Stimulated activated CD4-positive, alpha-beta T cell treated with anti-CD3 and anti-CD28 coated beads, TNF-alpha, amount 100 ng/mL, for 4 hours (primary cell): Measurements from ENCODE around the gene PPIB.

Source experiments
- DNase-seq, 3 experiments: peaks; one replicate each; pipeline ENCODE4 v3.0.0-alpha.2; 2020; ENCODE audit warnings: low read depth in 3 of 3

PPIB gene

DNA sequence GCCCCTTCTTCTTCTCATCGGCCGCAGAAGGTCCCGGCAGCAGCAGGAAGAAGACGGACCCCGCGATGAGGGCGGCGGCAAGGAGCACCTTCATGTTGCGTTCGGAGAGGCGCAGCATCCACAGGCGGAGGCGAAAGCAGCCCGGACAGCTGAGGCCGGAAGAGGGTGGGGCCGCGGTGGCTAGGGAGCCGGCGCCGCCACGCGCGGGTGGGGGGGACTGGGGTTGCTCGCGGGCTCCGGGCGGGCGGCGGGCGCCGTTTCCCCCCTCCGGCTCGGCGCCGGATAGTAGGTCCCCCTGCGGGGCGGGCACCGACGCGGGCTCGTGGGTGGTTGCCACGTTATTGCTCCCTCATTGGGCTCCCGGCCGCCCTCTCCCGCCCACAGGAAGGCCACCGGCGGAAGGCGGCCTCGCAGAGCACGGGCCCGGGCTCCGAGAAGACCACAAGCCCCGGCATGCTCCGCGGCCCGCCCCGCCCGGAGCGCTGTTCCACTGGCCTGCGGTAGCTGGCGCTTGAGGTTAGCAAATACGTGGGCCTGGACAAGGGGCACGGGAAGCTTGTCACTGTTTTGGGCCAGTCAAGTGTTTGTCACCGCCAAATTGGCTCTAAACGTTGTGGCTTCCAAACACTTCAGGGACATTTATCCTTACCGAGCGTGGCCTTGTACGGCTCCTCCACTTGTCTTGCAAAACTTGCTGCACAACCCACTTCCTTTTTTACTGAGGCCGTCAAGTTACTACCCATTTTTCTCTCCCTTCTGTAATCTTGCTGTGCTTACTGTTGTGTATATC lies at the start of gene PPIB:
TSS of gene PPIB (minus strand) at position 154 of the 790 bp plus-strand sequence. CDS start at position 118, 36 bp downstream.
- peak; percentile 93 to 94 (median 93) for DNase-seq

DNA sequence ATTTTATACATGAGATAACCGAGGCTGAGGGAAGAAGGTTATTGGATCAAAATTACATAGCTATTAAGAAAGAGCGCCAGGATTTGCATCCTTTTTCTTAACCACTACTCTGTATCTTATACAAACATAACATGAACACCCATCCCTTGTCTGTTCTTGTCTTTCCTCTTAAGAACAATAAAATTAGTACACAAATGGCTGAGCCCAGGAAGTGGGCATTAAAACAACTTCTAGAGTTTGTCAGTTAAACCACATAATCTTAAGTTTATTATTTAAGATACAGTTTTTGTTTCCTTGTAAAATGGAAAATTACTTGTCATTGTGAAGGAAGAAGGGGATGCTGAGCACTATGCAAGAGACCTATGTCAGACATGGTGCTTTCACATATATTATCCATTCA lies 48.9 kb upstream of the PPIB start:
- no peak for DNase-seq

DNA sequence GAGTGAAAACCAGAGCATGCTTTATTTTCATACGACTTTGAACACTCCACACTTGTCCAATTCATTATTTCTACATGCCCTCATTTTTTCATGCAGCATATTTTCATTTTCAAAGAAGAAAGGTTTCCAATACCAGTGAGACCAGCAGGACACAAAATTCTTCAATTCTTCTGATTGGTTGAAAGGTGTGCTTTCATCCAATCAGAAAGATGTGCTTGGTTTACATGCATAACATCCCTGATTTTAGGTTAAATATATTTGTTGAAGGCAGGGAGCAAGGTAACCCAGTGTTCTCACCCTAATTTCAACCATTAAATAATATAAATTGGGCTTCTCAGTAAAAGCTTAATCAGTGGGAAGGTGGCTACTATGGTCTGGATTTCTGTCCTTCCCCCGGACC lies 47.5 kb upstream of the PPIB start:
- no peak for DNase-seq

DNA sequence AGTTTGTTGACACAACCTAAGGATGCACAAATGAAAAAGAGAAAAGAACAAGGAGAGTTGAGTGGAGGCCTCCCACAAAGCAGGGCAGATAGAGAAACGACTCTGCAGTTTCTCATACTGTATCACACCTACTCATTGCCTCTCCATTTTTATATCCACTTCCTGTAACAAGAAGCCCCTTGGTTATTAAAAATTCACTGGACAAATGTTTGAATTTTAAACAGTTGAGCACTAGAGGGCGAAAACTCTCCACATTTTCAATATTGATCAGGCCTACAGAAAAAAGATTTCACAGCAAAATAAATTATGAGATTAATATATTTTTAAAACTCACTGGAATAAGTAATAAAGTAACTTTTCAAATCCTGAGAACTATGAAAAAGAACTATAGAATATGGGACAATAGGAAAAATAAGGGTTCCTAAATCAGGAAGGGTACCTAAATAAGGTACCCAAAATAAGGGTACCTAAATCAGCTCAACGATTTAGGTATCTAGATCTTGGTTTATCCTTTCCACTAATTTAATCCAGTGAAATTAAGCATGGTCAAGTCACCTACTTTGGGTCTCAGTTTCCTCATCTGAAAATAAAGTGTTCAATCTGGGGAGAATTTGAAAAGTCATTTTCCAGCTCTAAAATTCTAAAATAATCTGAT lies 47.0 kb upstream of the PPIB start:
- no peak for DNase-seq

DNA sequence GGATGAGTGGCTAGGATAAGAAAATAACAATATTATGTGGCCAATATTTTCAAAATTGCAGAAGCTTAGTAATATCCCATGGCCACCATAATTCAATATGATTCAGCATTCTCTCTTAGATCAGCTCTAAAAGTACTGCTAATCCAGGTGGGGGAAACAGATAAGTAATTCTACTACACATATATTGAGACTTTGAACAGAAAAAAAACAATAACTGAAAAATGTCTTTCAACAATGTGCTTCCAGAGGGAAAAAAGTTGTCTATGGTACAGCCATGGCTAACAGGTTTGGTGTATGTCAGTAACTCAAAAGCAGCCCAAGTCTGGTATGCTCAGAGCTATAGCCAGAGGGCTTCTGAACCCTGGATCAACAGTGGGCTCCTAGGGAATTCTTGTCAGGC lies 42.4 kb upstream of the PPIB start:
- DNase-seq: no peak

DNA sequence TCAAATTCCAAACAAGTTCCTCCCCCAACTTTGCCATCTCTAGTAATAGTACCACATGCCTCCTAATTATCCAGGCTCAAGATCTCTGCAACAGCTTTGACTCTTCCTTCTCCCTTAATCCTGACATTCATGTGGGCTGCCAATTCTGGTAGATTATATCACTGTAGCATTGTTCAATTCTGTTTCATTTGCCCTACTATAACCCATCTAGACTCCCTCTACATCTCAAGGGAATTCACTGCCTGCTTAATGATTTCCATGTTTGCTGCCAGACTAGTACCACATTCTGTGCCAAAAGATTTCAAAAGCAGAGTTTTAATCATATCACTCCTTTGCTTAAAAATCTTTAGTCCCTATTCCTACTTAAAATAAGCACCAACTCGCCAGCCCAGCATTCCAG lies 34.6 kb upstream of the PPIB start:
- DNase-seq: no peak

DNA sequence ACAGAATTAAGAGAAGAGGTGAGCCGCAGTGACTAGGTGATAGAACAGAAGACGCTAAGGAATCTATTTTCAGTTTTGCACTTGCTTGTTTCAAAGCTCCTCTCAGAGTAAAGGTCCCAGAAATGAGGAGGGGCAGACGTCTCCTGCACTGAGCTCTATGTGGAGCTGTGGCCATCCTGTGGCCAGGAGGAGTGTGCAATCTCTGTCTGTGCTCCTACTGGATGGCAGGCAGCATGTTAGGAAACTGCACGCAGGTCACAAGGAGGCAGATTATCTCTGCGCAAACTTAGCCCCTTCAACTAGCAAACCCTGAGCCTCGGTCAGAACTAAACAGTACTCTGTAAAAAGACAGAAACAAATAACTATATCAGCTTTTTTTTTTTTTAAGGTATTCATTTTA lies 31.1 kb upstream of the PPIB start:
- no peak for DNase-seq

DNA sequence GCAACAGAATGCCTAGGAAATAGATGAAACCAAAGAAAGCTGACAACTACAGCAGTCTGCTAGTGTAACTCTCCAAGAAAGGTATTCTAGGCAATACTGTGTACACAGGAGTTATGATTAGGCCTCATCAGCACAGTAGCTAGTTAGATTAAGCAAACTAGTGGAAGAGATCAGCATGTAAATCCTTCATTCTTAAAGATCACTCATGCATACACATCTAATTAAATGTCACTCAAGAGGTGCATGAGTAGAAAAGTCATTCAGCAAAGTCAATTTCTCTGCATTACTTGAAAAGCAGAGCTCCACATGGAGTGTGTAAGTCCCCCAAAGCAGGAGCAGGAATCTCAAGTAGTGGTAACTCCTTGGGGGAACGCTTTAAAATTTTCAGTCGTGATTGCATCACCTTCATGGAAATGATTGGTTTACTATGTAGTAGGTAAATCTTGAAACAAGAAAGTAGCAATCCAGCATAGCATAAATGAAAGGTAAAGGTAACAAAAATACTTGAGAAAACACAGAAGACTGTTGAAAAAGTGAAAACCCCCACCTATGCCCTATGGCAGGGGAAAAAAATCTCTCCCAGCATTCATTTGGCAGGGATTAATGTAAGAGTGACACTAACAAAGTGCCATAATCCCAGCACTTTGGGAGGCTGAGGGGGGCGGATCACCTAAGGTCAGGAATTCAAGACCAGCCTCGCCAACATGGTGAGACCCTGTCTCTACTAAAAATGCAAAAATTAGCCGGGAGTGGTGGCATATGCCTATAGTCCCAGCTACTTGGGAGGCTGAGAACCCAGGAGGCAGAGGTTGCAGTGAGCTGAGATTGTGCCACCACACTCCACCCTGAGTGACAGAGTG lies 29.4 kb upstream of the PPIB start:
- DNase-seq: no peak

DNA sequence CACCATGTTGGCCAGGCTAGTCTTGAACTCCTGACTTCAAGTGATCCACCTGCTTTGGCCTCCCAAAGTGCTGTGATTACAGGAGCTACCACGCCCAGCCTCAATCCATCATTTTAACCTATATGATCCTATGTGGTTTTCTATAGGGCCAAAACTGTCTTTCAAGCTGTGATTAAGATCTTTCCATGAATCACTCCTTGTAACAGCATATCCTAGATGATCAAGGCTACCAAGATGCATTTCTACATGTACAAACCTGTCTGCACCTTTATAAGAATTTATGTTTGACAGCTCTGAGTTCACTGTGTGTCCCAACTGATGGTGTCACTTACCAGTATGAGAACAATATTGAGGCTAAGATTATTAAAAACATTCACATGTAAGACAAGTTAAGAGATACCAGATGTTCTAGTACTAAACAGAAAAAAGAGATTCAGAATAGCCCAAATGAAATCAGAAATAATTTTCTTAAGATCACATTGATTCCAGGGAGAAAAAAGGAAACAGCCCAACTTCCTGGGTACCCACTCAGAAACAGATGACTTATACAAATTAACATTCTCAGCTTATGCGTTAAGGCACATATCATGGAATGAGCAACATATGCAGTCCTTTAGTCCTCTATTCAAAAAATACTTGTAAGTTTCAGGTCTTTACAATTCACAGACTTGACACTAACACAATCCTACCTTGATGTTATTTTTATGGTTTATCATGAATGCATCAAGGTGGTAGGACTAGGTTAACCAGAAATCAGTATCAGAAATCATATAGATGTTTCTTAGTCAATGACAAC lies 24.8 kb upstream of the PPIB start:
- DNase-seq: no peak

DNA sequence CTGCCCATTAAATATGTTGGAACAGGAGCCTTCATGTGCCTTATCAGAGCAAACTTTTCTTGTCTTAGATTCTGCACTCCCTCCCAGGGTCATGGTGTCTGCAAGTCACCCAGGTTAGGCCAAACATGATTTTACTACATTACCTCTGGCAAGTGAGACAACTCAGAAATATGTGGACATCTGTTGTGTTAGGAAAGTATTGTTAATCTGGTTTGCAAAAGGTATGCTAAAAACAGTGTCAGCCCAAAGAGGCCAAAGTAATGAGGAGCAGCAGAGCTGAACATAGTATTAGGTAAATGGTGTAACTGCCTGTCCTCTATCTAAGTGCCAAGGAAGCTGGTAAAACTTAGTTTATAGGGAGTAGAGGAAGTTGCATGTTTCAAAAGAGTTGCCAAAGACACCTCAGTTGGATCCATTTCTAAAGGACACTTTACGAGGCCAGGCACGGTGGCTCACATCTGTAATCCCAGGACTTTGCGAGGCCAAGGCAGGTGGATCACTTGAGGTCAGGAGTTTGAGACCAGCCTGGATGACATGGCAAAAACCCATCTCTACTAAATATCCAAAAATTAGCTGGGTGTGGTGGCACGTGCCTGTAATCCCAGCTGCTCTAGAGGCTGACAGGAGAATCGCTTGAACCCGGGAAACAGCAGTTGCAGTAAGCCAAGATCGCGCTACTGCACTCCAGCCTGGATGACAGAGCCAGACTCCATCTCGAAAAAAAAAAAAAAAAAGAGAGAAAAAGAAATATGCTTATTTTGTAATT lies 22.5 kb upstream of the PPIB start:
- no peak for DNase-seq

DNA sequence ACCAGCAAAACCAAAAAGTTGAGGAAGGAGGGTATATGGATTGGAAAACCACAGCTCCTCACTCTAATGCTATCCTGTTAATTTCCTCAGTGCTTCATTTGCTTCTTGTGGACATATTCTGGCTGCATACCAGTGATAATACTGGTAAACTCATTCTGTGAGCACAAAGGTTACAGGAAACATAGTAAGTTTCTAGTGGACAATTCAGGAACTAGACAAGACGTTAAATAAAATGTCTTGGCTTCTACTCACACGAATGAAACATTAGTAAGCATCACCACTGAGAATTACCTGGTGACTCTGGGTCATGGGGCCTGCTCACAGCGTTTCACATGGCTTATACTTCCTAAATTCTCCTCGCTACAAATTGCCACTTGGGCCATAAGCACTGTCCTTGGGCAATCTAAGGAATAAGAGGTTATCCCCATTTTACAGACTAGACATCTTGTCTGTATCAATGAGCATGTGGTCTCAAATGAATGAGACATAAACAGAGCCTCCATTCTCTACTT lies 20.1 kb upstream of the PPIB start:
- no peak for DNase-seq

DNA sequence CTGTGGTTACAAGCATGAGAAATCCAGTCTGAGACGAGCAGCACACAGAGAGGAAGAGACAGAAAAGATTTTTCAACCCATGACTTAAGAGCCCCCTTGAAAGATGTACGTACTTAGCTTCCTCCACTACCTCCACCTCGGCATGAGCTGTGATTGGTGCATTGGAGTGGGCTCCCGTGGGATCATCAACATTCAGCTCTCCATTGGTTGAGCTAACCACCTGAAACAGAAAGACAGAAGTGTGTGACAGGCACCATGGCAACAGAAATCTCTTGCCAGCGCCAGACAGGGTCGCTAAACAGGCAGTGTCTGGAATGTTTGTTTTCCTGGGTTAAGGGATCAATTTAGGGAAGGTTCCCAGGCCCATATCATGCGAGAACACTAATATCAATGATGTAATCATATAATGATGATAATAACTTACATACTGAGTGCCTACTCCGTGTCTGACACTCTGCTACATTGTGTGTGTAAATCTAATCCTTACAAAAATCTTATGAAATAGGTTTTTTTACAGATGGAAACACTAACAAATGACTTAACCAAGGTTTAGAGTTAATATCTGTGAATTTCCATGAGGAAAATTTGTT lies 17.5 kb upstream of the PPIB start:
- no peak for DNase-seq

DNA sequence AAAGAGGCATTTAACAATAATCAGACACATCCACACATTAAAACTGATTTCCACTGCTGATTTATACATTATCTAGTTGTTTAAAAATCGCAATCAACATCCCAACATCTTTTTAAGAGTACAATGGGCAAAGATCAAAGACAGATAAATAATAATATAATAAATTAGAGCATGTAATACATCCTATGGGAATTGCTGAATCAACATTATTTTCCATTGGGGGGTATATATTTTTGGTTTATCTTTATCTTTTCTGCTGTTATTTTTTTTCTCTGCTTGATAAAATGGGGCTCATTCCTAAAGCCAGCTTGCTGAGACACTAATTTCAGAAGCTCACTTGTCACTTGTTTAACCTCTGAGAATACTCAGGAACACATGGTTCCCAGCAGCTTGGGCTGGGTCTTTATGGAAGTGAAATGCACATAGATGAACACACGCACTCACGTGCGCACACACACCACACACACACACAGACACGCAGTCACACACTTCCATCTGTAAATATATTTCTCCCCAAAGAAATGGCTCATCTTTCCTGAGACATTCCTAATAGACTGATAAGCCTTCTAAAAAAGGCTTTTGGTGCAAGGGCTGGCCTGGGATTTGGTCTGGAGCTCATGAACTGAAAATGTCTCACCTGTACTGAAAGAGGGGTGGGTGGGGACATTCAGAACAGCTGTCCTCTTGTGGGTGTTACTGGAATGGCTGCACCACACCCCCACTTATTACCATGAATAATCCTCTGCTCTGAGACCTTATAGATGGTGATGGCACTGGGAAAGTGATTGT lies 3.5 kb upstream of the PPIB start:
- no peak for DNase-seq

DNA sequence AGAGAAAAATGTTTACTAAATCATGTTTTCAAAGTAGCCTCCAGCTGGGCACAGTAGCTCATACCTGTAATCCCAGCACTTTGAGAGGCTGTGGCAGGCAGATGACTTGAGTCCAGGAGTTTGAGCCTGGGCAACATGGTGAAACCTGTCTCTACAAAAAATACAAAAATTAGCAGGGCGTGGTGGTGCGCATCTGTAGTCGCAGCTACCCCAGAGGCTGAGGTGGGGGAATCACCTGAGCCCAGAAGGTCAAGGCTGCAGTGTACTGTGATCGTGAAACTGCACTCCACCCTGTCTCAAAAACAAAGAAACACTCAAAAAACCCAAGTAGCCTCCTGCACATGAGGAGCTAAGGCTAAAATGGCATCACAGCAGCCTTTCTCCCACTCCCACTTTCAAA lies 1.6 kb upstream of the PPIB start:
- DNase-seq: no peak

DNA sequence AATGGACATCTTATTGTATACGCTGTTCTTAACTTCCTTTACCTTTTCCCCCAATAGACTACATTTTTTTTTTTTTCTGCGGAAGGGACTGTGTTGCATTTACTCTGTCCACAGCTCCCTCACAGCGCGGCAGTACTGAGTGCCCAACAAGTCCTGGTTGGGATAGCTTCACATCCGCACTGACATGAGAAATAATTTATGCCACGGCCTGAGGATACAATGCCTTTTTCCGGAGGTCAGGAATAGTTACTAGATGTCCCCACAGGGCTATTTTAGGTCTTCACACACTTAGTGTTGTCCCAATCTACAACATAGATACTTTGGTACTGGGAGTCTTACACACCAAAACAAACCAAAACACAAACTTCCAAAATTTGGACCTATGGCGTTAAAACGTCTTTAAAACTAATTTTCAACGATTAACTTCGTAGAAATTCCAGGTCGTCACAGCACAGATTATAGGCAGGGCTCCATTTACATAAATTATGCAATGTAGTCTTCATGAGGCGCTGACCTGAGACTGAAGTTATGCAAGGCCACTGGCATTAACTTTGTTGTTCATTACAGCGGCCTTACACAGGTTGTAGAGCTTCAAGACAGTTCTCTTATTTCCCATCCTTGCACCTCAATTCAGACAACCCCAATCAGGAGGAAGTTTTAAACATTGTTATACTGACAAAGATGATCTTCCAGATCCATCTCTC lies 989 bp upstream of the PPIB start:
- no peak for DNase-seq

DNA sequence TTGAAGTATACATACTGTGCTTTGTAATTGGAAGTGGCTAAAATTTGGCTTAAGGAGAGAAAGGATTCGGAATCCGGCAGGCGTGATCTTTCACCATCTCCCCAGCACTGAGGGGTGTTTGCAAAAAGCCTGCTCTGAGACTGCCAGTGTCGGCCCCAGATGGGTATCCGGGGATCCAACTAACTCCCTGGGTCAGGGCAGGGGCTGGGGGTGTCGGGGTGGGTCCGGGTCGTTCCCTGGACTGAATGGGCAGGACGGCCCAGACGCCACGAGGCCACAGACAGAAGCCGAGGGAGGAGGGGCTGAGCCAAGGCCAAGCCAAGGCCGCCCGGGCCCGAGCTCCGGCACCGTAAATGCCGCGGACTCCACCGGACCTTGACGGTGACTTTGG lies 349 bp downstream of the PPIB start:
- DNase-seq: no peak

DNA sequence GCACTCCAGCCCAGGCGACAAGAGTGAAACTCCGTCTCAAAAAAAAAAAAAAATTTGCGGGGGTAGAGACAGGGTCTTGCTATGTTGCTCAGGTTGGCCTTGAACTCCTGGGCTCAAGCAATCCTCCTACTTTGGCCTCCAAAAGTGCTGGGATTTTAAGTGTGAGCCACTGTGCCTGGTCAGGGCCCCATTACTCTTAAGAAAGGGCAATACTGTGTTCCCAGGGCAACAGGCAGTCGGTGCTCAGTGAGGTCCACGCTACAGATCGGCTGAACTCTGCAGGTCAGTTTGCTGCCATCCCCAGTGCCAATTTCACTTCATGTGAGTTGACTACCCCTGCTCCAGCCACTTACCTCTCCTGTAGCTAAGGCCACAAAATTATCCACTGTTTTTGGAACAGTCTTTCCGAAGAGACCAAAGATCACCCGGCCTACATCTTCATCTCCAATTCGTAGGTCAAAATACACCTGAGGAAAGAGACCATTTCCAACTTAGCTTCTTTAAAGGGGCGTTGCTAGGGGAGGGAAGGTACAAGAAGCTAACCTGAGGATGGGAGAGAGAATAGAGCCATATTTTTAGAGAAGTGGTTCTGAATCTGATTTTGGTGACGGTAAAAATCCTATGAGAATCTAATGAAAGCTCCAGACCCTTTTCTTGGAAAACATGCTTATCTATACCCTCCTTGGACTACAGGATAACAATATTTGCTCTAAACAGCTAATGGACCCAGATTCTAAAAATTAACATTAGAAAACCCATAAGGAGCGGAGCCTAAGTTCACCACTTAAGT lies 939 bp downstream of the PPIB start:
- DNase-seq: no peak
